Medulla oblongata (tissue), 1 donor: Measurements from ENCODE around the gene PRX.
"Not testable (repeated sequence)": the region's sequence is repeated elsewhere in the genome, so short reads cannot be mapped to it uniquely, and the experiment has no call there.

ENCODE experiments used
- DNase-seq: peaks from one replicate; pipeline ENCODE4 v3.0.0-alpha.2; 2015; ENCODE audit errors: extremely low spot score

Gene PRX

GRCh38 chr19:40416918-40417642 is 3.9 kb upstream of the PRX start:
- peak; percentile 12 for DNase-seq

- DNase-seq: no peak
These were observed 2.6 kb upstream of the PRX start for GRCh38 chr19:40415768-40416167.

- no peak for DNase-seq
These were observed 1.7 kb upstream of the PRX start for GRCh38 chr19:40414542-40415535.

GRCh38 chr19:40412866-40413265 is 312 bp downstream of the PRX start:
- no peak for DNase-seq

GRCh38 chr19:40411958-40412499 is 1.1 kb downstream of the PRX start:
- DNase-seq: no peak

- DNase-seq: no peak
These were observed 1.9 kb downstream of the PRX start for GRCh38 chr19:40411125-40411842.

- DNase-seq: no peak
These were observed 3.2 kb downstream of the PRX start for GRCh38 chr19:40410030-40410389.

GRCh38 chr19:40408598-40408925 is 4.6 kb downstream of the PRX start:
- DNase-seq: not testable (repeated sequence)

GRCh38 chr19:40407714-40408597 is 5.2 kb downstream of the PRX start:
- DNase-seq: no peak

GRCh38 chr19:40403262-40403984 is 9.8 kb downstream of the PRX start:
- peak; percentile 37 for DNase-seq

GRCh38 chr19:40400559-40400958 is 12.6 kb downstream of the PRX start:
- no peak for DNase-seq

GRCh38 chr19:40398417-40399131 is 14.6 kb downstream of the PRX start:
- DNase-seq: no peak

GRCh38 chr19:40397568-40397906 is 15.6 kb downstream of the PRX start:
- no peak for DNase-seq

- no peak for DNase-seq
These were observed 16.2 kb downstream of the PRX start for GRCh38 chr19:40396886-40397567.

GRCh38 chr19:40395956-40396355 is 17.2 kb downstream of the PRX start:
- no peak for DNase-seq

- no peak for DNase-seq
These were observed 18.4 kb downstream of the PRX start for GRCh38 chr19:40394816-40395210.

- no peak for DNase-seq
These were observed 19.0 kb downstream of the PRX start for GRCh38 chr19:40393894-40394815.

- DNase-seq: no peak
These were observed 20.2 kb downstream of the PRX start for GRCh38 chr19:40392894-40393517.
